Activated naive CD8-positive, alpha-beta T cell treated with anti-CD3 and anti-CD28 coated beads, Interleukin-2, amount 50 U/mL, for 16 hours (primary cell): Measurements from ENCODE around the gene EXOSC2.
"Not testable (repeated sequence)": the region's sequence is repeated elsewhere in the genome, so short reads cannot be mapped to it uniquely, and the experiment has no call there.

Experiments used
- DNase-seq: peaks from one replicate; pipeline ENCODE4 v3.0.0-alpha.2; 2020; ENCODE audit warnings: low read depth, low spot score

Gene EXOSC2

GRCh38 chr9:130667120-130667435 lies 26.5 kb upstream of the EXOSC2 start:
- DNase-seq: no peak

GRCh38 chr9:130668196-130668595 lies 25.4 kb upstream of the EXOSC2 start:
- no peak for DNase-seq

GRCh38 chr9:130668659-130669058 lies 24.9 kb upstream of the EXOSC2 start:
- no peak for DNase-seq

GRCh38 chr9:130669965-130670364 lies 23.6 kb upstream of the EXOSC2 start:
- no peak for DNase-seq

- DNase-seq: no peak
Measured at GRCh38 chr9:130670644-130671043, 22.9 kb upstream of the EXOSC2 start.

- no peak for DNase-seq
Measured at GRCh38 chr9:130672466-130672865, 21.1 kb upstream of the EXOSC2 start.

GRCh38 chr9:130672933-130673615 lies 20.5 kb upstream of the EXOSC2 start:
- DNase-seq: no peak

- no peak for DNase-seq
Measured at GRCh38 chr9:130675396-130675795, 18.2 kb upstream of the EXOSC2 start.

GRCh38 chr9:130677252-130677651 lies 16.3 kb upstream of the EXOSC2 start:
- no peak for DNase-seq

GRCh38 chr9:130680836-130681768 lies 12.5 kb upstream of the EXOSC2 start:
- DNase-seq: peak; percentile 27

- DNase-seq: no peak
Measured at GRCh38 chr9:130681769-130682420, 11.7 kb upstream of the EXOSC2 start.

GRCh38 chr9:130682421-130683121 lies 11.0 kb upstream of the EXOSC2 start:
- no peak for DNase-seq

- no peak for DNase-seq
Measured at GRCh38 chr9:130685104-130685503, 8.5 kb upstream of the EXOSC2 start.

- not testable (repeated sequence) for DNase-seq
Measured at GRCh38 chr9:130685945-130686344, 7.6 kb upstream of the EXOSC2 start.

GRCh38 chr9:130687615-130688014 lies 6.0 kb upstream of the EXOSC2 start:
- no peak for DNase-seq

GRCh38 chr9:130688072-130688471 lies 5.5 kb upstream of the EXOSC2 start:
- no peak for DNase-seq

GRCh38 chr9:130689572-130689936 lies 4.0 kb upstream of the EXOSC2 start:
- no peak for DNase-seq

GRCh38 chr9:130689937-130690700 lies 3.5 kb upstream of the EXOSC2 start:
- DNase-seq: no peak

GRCh38 chr9:130692321-130692720 lies 1.3 kb upstream of the EXOSC2 start:
- no peak for DNase-seq

- DNase-seq: no peak
Measured at GRCh38 chr9:130693101-130693425, 517 bp upstream of the EXOSC2 start.

GRCh38 chr9:130694205-130694604 lies 625 bp downstream of the EXOSC2 start:
- DNase-seq: no peak
